PC-9 (cell line): Measurements from ENCODE around the gene PRELP.

ENCODE experiments used
- CTCF ChIP-seq: fragments of 200-600 bp; sonication (generic); conservative IDR thresholded peaks from 2 replicates; pipeline ENCODE4 v1.6.1; 2017; ENCODE audit warnings: mixed run types, antibody characterized with exemption, mild to moderate bottlenecking, moderate library complexity
- EZH2 ChIP-seq: fragments of 200-600 bp; sonication (generic); IDR thresholded peaks from 2 replicates; pipeline ENCODE4 v1.8.0; 2017; ENCODE audit warnings: antibody characterized with exemption, low read depth

GRCh38 chr1:203454986-203455471, 20.6 kb upstream of the PRELP start:
- TF ChIP-seq EZH2, result no peak
- no peak for TF ChIP-seq CTCF
